Measurements from ENCODE around the gene MCM3AP.
A peak's percentile ranks its signal among the peaks of the same experiment; 100 is the strongest.
"Not testable (repeated sequence)": the region's sequence is repeated elsewhere in the genome, so short reads cannot be mapped to it uniquely, and the experiment has no call there.

MCM3AP gene

GRCh38 chr21:46239817-46240325 lies 45.5 kb downstream of the MCM3AP start:
- DNase-seq: no peak

- no peak for DNase-seq
These were observed 47.9 kb downstream of the MCM3AP start for GRCh38 chr21:46237474-46237873.

DNA sequence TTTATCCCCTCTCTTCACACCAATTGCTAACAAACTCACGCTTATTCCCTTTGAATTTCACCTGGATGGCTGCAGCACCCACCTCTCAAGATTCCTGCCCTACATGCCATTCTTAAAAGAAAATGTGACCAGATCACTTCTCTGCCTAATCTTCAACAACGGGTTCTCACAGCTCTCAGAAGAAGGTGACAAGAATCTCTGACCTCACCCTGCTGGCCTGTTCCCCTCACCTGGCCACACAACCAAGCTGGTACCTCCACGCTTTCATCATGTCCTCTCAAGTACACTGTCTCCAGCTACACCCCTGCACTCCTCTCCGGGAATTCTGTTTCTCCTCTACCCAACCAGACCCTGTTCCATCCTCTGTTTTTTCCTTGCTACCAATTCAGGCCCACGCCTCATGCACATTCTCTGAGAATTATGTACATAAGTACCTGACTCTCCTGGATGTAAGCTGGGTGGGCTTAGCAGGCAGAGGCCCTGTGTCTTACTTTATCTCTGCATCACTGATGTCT lies 50.9 kb downstream of the MCM3AP start:
- no peak for DNase-seq

- peak; percentile 12 for DNase-seq
These were observed 55.5 kb downstream of the MCM3AP start for GRCh38 chr21:46229923-46230260.

GRCh38 chr21:46229133-46229922 lies 56.1 kb downstream of the MCM3AP start:
- DNase-seq: peak; percentile 83

- DNase-seq: peak; percentile 87
These were observed 56.9 kb downstream of the MCM3AP start, which contains the start of gene LSS for GRCh38 chr21:46228345-46229051. LSS (minus strand) TSS chr21:46228774; CDS start chr21:46228745, 29 bp downstream.

- no peak for DNase-seq
These were observed 57.5 kb downstream of the MCM3AP start for GRCh38 chr21:46227811-46228344.

- DNase-seq: no peak
These were observed 58.4 kb downstream of the MCM3AP start for GRCh38 chr21:46226920-46227599.

DNA sequence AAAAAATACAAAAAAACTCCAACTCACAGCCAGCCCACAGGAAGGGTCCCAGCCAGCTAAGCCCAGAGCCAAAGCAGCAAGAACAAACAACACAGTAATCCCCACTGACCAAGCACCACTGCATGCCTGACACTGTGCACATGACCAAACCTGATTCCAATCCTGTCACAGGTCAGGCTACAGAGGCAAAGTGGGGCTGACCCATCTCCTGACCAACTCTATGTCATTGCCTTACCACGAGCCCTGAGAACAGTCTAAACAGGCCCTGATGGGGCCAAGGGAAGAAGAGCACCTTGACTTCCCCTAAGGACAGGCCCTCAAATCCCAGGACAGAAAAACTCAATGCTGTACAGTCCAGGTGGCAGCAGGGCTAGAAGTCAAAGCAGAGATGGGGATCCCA lies 59.3 kb downstream of the MCM3AP start:
- no peak for DNase-seq

DNA sequence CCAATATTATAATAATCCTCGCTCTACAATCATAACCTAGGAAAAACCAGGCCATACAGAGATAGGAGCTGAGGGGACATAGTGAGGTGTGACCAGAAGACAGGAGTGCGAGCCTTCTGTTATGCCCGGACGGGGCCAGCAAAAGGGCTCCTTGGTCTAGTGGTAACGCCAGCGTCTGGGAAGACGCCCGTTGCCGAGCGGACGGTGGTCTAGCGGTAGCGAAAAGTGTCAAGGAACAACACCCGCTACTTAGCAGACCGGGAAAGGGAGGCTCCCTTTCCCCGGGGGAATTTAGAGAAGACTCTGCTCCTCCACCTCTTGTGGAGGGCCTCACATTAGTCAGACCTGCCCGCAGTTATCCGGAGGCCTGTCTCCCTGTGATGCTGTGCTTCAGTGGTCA lies 61.8 kb downstream of the MCM3AP start:
- not testable (repeated sequence) for DNase-seq

- no peak for DNase-seq
These were observed 62.2 kb downstream of the MCM3AP start for GRCh38 chr21:46223217-46223616.

DNA sequence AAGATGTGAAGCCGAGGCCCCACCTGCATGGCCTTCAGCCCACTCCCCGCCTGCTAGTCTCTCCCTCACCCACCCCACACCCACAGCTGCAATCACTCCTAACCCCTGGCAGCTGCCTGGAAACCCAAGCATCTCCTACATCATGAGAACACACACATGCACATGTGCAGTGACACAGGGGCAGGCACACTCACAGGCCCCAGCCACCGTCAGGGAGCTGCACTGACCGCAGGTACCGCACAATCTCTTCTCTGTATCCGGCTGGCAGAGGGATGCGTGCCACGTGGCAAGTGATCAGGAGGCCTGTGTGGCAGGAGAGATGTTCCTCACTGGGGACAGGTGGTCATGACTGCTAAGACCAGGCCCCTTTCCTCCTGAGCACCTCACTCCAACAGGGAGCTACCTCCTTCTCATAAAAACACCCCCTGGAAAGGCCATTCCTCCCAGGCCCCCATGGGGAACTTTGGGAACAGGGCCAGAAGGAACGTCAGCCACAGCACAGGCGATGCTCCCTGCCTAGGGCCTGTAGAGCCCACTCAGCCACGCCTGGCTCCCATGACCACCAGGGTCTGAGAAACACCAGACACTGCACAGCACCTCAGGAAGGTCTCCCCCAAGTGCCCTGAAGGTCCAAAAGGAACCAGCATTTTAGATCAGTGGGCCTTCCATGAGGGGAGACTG lies 62.8 kb downstream of the MCM3AP start:
- DNase-seq: no peak

- no peak for DNase-seq
These were observed 63.6 kb downstream of the MCM3AP start for GRCh38 chr21:46221664-46222435.

DNA sequence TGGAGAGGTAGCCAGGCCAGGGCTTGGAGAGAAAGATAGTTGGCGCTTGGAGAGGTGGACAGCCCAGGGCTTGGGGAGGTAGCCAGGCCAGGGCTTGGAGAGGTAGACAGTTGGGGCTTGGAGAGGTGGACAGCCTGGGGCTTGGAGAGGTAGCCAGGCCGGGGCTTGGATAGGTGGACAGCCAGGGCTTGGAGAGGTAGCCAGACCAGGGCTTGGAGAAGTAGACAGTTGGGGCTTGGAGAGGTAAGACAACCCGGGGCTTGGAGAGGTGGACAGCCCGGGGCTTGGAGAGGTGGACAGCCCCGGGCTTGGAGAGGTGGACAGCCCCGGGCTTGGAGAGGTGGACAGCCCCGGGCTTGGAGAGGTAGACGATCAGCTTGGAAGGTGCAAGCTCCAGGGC lies 64.6 kb downstream of the MCM3AP start:
- no peak for DNase-seq

GRCh38 chr21:46220275-46220810 lies 65.1 kb downstream of the MCM3AP start:
- no peak for DNase-seq

DNA sequence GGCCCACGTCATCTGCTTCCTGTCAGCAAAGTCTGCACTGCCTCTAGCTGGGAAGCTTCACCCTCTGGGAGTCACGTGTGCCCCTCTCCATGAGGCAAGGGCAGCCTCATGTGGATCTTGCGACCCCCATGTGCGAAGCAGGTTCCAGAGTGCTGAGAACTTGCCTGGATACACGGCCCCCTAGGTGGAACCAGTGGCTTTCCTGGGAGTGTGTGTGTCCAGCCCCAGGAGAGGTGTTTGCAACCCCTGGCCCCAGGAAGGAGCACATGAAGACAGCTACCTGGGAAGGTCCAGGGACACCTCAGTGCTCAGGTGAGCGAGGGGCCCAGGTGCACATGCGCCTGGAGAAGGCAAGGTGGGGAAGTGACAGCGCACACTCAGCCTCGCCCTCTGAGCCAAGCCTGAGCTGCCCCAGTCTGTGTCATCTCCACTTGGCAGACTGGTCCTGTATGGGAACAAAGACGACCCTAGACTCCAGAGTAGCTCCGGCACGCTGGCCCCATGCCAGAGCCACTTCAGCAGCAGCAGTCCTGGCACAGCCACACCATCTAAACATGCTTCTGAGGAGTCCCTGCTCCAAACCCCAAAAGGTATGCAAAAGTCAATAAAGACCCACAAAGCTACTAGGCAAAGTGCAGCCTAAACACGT lies 65.7 kb downstream of the MCM3AP start:
- DNase-seq: no peak

- DNase-seq: no peak
These were observed 66.4 kb downstream of the MCM3AP start for GRCh38 chr21:46218906-46219590.

GRCh38 chr21:46217511-46218196 lies 67.8 kb downstream of the MCM3AP start:
- DNase-seq: no peak

DNA sequence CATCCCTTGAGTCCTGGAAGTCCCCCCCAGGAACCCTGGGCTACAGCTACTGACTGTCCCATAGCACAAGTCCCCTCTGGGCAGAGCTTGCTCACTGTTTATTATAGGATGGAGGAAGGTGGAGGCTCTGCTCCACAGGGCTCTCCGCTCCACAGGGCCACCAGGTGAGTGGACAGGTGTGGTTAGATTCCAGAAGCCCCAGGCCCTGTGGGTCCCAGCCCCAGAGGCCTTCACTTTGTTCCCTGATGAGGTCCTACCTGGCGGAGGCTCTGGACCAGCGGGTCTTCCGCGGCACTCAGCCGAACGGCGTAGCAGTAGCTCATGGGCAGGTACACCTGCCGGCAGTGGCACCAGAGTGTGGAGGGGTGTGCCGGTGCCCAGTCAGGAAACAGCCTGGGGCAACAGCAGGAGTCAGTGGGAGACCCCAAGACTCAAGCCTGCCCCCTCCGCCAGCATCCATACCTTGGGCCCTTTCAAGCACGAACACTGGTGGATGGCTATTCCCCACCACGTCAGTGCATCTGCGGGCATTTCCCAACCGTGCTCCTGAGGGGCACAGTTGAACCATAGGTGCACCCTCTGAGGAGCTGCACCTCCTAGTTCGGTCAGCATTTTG lies 69.2 kb downstream of the MCM3AP start:
- DNase-seq: no peak

Measured in retina (tissue), 1 donor.